Karpas-422 (cell line): Measurements from ENCODE around the gene BARHL2. TPM values are rescaled to one million over a fixed set of nuclear protein-coding genes. Genes with fewer than 3 reads are reported as not detected.

Experiments used
- DNase-seq: peaks from one replicate; pipeline ENCODE4 v3.0.0-alpha.2; 2015
- H2AFZ ChIP-seq: fragments of 200-600 bp; sonication (generic); 2 replicates; pipeline ENCODE4 v1.6.1; 2014; ENCODE audit warnings: antibody characterized with exemption, low read length, mixed read lengths
- H3K27ac ChIP-seq: fragments of 200-600 bp; sonication (generic); 2 replicates; pipeline ENCODE4 v1.5.1; 2014; ENCODE audit warnings: mild to moderate bottlenecking, low read length, moderate library complexity
- H3K27me3 ChIP-seq: fragments of 200-600 bp; sonication (generic); 2 replicates; pipeline ENCODE4 v1.6.1; 2014; ENCODE audit warnings: low read length, mixed read lengths
- H3K36me3 ChIP-seq: fragments of 200-600 bp; sonication (generic); 2 replicates; pipeline ENCODE4 v1.6.1; 2014; ENCODE audit warnings: low read length, mixed read lengths; ENCODE audit not compliant: insufficient read depth
- H3K4me1 ChIP-seq: fragments of 200-600 bp; sonication (generic); 2 replicates; pipeline ENCODE4 v1.6.1; 2014; ENCODE audit warnings: mild to moderate bottlenecking, low read length, mixed read lengths
- H3K4me2 ChIP-seq: fragments of 200-600 bp; sonication (generic); 2 replicates; pipeline ENCODE4 v1.6.1; 2014; ENCODE audit warnings: low read length, low read depth, mild to moderate bottlenecking; ENCODE audit not compliant: poor library complexity, severe bottlenecking
- H3K4me3 ChIP-seq: fragments of 200-600 bp; sonication (generic); 2 replicates; pipeline ENCODE4 v1.5.1; 2014; ENCODE audit warnings: mild to moderate bottlenecking, antibody characterized with exemption, low read length, mixed read lengths
- H3K79me2 ChIP-seq: fragments of 200-600 bp; sonication (generic); 2 replicates; pipeline ENCODE4 v1.6.1; 2014; ENCODE audit warnings: mild to moderate bottlenecking, low read length, mixed read lengths
- H3K9ac ChIP-seq: fragments of 200-600 bp; sonication (generic); 2 replicates; pipeline ENCODE4 v1.6.0; 2014; ENCODE audit warnings: low read length
- H3K9me2 ChIP-seq: fragments of 200-600 bp; sonication (generic), shearing (Covaris generic); replicated peaks from 2 replicates; pipeline ENCODE4 v1.6.0; 2014; ENCODE audit warnings: mild to moderate bottlenecking, low read length, moderate library complexity; ENCODE audit not compliant: insufficient read depth
- H3K9me3 ChIP-seq: fragments of 300-700, 200-600 bp; sonication (generic); 2 replicates; pipeline ENCODE4 v1.6.1; 2014; ENCODE audit warnings: low read length, mixed read lengths
- H4K20me1 ChIP-seq: fragments of 200-600 bp; sonication (generic); 2 replicates; pipeline ENCODE4 v1.6.1; 2014; ENCODE audit warnings: mild to moderate bottlenecking, antibody characterized with exemption, low read length, low read depth; ENCODE audit not compliant: insufficient read depth
- total RNA-seq: library from RNA; depleted of rRNA; stranded (reverse); fragments of >200 nt; shearing (Covaris generic); gene quantifications from 2 replicates; pipeline ENCODE4 v1.2.3, GENCODE V29; 2014; ENCODE audit warnings: low replicate concordance

The BARHL2 gene
- total RNA-seq, 1 experiment from 2014 or later: not detected

GRCh38 chr1:90709535-90709934 is 7.6 kb downstream of the BARHL2 start:
- Histone ChIP-seq H3K4me2 (no peak overlapping the region), H3K4me1 (no peaks in the 10 kb centered on the region)

GRCh38 chr1:90708826-90709225 is 8.3 kb downstream of the BARHL2 start:
- Histone ChIP-seq H3K9me3 (no peaks in the 10 kb centered on the region), H3K27me3 (no peaks in the 10 kb centered on the region), H3K9ac (no peak overlapping the region), H2AFZ (no peak overlapping the region), H3K4me1 (no peaks in the 10 kb centered on the region), H3K9me2 (no peaks in the 10 kb centered on the region), H3K36me3 (no peaks in the 10 kb centered on the region), H3K27ac (no peak overlapping the region), H4K20me1 (no peaks in the 10 kb centered on the region), H3K4me2 (no peak overlapping the region), H3K4me3 (no peak overlapping the region), H3K79me2 (no peaks in the 10 kb centered on the region)
- no peak for DNase-seq

More at GRCh38 chr1:90709535-90709934, 7.6 kb downstream of the BARHL2 start:
- no peak for DNase-seq
- H4K20me1 ChIP-seq: no peaks in the 10 kb centered on the region
- H3K4me3 ChIP-seq: no peak overlapping the region
- no peaks in the 10 kb centered on the region for H3K79me2 ChIP-seq
- H3K9ac ChIP-seq: no peak overlapping the region
- H3K9me2 ChIP-seq: no peaks in the 10 kb centered on the region
- H2AFZ ChIP-seq: no peak overlapping the region
- no peaks in the 10 kb centered on the region for H3K36me3 ChIP-seq
- H3K27ac ChIP-seq: no peak overlapping the region
- H3K9me3 ChIP-seq: no peaks in the 10 kb centered on the region
- no peaks in the 10 kb centered on the region for H3K27me3 ChIP-seq

- no peak for DNase-seq
- H3K9me3 ChIP-seq: no peaks in the 10 kb centered on the region
- no peak overlapping the region for H2AFZ ChIP-seq
- no peaks in the 10 kb centered on the region for H3K36me3 ChIP-seq
- H3K4me2 ChIP-seq: no peak overlapping the region
- no peaks in the 10 kb centered on the region for H3K79me2 ChIP-seq
- H3K27ac ChIP-seq: no peak overlapping the region
- H3K27me3 ChIP-seq: no peaks in the 10 kb centered on the region
- no peak overlapping the region for H3K4me3 ChIP-seq
- no peak overlapping the region for H3K9ac ChIP-seq
- H3K9me2 ChIP-seq: no peaks in the 10 kb centered on the region
- no peaks in the 10 kb centered on the region for H4K20me1 ChIP-seq
- H3K4me1 ChIP-seq: no peaks in the 10 kb centered on the region
Observed at GRCh38 chr1:90708236-90708786, 8.8 kb downstream of the BARHL2 start.

- Histone ChIP-seq H3K9ac (no peak overlapping the region), H2AFZ (no peak overlapping the region), H3K4me2 (no peak overlapping the region), H3K4me3 (no peak overlapping the region), H3K9me3 (no peaks in the 10 kb centered on the region), H3K79me2 (no peaks in the 10 kb centered on the region), H3K9me2 (no peaks in the 10 kb centered on the region), H4K20me1 (no peaks in the 10 kb centered on the region), H3K4me1 (no peaks in the 10 kb centered on the region), H3K36me3 (no peaks in the 10 kb centered on the region), H3K27ac (no peak overlapping the region), H3K27me3 (no peaks in the 10 kb centered on the region)
- DNase-seq: no peak
Observed at GRCh38 chr1:90707363-90707710, 9.8 kb downstream of the BARHL2 start.

GRCh38 chr1:90706437-90707362 is 10.4 kb downstream of the BARHL2 start:
- no peaks in the 10 kb centered on the region for H3K36me3 ChIP-seq
- H3K27me3 ChIP-seq: no peaks in the 10 kb centered on the region
- no peak overlapping the region for H2AFZ ChIP-seq
- H4K20me1 ChIP-seq: no peaks in the 10 kb centered on the region
- H3K79me2 ChIP-seq: no peaks in the 10 kb centered on the region
- H3K9me3 ChIP-seq: no peaks in the 10 kb centered on the region
- DNase-seq: no peak
- no peaks in the 10 kb centered on the region for H3K4me1 ChIP-seq
- no peak overlapping the region for H3K9ac ChIP-seq
- no peaks in the 10 kb centered on the region for H3K9me2 ChIP-seq
- no peak overlapping the region for H3K4me2 ChIP-seq
- H3K27ac ChIP-seq: no peak overlapping the region
- H3K4me3 ChIP-seq: no peak overlapping the region

GRCh38 chr1:90705956-90706355 is 11.1 kb downstream of the BARHL2 start:
- no peak for DNase-seq
- Histone ChIP-seq H3K27ac (no peak overlapping the region), H2AFZ (no peak overlapping the region), H3K36me3 (no peaks in the 10 kb centered on the region), H3K9me3 (no peaks in the 10 kb centered on the region), H3K4me2 (no peak overlapping the region), H3K79me2 (no peaks in the 10 kb centered on the region), H3K4me1 (no peaks in the 10 kb centered on the region), H3K27me3 (no peaks in the 10 kb centered on the region), H3K9ac (no peak overlapping the region), H3K9me2 (no peaks in the 10 kb centered on the region), H4K20me1 (no peaks in the 10 kb centered on the region), H3K4me3 (no peak overlapping the region)

- no peak overlapping the region for H2AFZ ChIP-seq
- no peaks in the 10 kb centered on the region for H3K36me3 ChIP-seq
- no peak overlapping the region for H3K9ac ChIP-seq
- no peak overlapping the region for H3K4me2 ChIP-seq
- no peak overlapping the region for H3K27ac ChIP-seq
- H3K9me2 ChIP-seq: no peaks in the 10 kb centered on the region
- H3K27me3 ChIP-seq: no peaks in the 10 kb centered on the region
- H3K79me2 ChIP-seq: no peaks in the 10 kb centered on the region
- no peak for DNase-seq
- H3K4me3 ChIP-seq: no peak overlapping the region
- H3K9me3 ChIP-seq: no peaks in the 10 kb centered on the region
- H4K20me1 ChIP-seq: no peaks in the 10 kb centered on the region
- no peaks in the 10 kb centered on the region for H3K4me1 ChIP-seq
Observed at GRCh38 chr1:90704817-90705216, 12.3 kb downstream of the BARHL2 start.

- no peaks in the 10 kb centered on the region for H3K4me1 ChIP-seq
- H3K9ac ChIP-seq: no peak overlapping the region
- H3K4me3 ChIP-seq: no peak overlapping the region
- H3K9me3 ChIP-seq: no peaks in the 10 kb centered on the region
- H3K9me2 ChIP-seq: no peaks in the 10 kb centered on the region
- H4K20me1 ChIP-seq: no peaks in the 10 kb centered on the region
- no peak overlapping the region for H3K27ac ChIP-seq
- no peaks in the 10 kb centered on the region for H3K79me2 ChIP-seq
- H3K27me3 ChIP-seq: no peaks in the 10 kb centered on the region
- no peak overlapping the region for H2AFZ ChIP-seq
- no peaks in the 10 kb centered on the region for H3K36me3 ChIP-seq
- no peak for DNase-seq
- no peak overlapping the region for H3K4me2 ChIP-seq
Observed at GRCh38 chr1:90694846-90695245, 22.3 kb downstream of the BARHL2 start.
